PFSK-1 (cell line): ENCODE results near the gene FAM171A1.

Experiments used
- FOXP2 ChIP-seq: optimal IDR thresholded peaks from 2 replicates; pipeline ENCODE3; 2011; ENCODE audit warnings: borderline replicate concordance, control low read depth, inconsistent platforms; ENCODE audit not compliant: insufficient read depth; ENCODE audit errors: extremely low read length, extremely low read depth
- POLR2AphosphoS5 ChIP-seq: IDR thresholded peaks from 2 replicates; pipeline ENCODE4 v1.6.1; 2012; ENCODE audit warnings: low read depth, mild to moderate bottlenecking, control low read depth, low read length, moderate library complexity

DNA sequence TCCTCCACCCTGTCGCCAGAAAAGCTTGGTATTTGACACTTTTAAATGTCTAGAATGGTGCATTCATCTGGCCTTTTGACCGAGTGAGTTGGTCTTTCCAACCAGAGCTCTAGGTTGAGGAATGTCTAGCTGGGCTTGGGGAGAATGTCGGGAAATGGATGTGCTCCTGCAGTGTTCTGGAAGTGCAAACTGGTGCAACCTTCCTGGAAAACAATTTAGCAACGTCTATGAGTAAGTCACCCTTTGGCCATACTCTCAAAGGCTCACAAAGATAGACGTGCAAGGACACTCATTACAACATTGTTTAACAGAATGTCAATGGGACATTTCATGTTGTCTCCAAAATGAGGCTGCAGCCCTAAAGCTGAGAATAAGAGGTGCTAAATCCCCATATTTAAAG, 190.4 kb downstream of the FAM171A1 start:
- TF ChIP-seq POLR2AphosphoS5 = no peak
- TF ChIP-seq FOXP2 = no peak
